ENCODE results near the gene TRPM2.

DNA sequence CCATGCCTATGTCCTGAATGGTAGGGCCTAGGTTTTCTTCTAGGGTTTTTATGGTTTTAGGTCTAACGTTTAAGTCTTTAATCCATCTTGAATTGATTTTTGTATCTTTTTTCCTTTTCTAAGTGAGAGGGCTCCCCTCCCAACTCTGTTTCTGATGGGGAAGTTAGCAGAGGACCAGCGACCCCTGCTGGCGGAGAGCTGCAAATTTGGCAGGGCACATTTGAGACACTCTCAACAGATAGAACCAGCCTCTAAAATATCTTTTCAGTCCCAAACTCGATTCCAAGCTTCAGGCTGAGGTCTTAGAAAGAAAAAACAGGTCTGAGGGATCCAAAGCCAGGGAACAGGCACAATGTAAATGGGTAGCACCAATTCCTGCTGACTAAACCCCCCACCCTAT lies 134.4 kb downstream of the TRPM2 start:
- TF ChIP-seq CTCF (IDR thresholded peaks at IDR 0.05; ENCODE audit: borderline replicate concordance, extremely low read depth, low read length, poor library complexity, severe bottlenecking) (peak; percentile 63), EZH2 (IDR thresholded peaks at IDR 0.05; ENCODE audit: borderline replicate concordance, low read depth, low read length, severe bottlenecking) (no peak)

Data from DND-41 (cell line).